GM18951 (cell line): ENCODE measurements around the gene CMIP.

ENCODE experiments used
- POLR2A ChIP-seq: IDR thresholded peaks from 4 replicates; pipeline ENCODE4 v1.6.1; 2011; ENCODE audit warnings: mild to moderate bottlenecking; ENCODE audit not compliant: insufficient read length, insufficient read depth; ENCODE audit errors: extremely low read depth
- in situ Hi-C: fragments of 300-500 bp; cut with MboI; formaldehyde crosslinking; loops from one replicate; pipeline ENCODE4 v1.12.0; 2022; ENCODE audit warnings: low sequenced_read_pairs, mixed read lengths, inconsistent platforms; ENCODE audit not compliant: unreplicated experiment

Gene CMIP

DNA sequence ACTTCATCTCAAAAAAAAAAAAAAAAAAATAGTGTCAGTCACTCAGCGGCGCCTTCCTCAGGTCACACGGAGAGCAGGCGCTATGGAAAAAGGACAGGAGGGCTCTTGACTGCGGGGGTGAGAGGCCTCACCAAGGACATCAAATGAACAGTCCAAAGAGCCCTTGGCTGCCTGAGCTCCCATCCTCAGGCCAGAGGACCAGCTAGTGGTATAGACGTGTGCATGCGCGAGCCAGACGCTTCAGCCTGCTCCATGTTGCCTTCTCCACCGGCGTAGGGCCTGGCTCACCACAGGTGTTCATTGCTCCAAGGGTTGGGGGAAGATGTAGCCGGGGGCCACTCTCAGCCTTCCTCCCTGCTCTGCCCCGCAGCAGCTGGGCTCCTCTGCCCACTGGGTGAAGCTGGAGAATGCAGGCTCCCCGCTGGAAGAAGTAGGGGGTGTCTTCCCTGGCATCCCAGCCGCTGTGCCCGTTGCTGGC, 268.7 kb downstream of the CMIP start:
- in situ Hi-C loops = no loop called here
- TF ChIP-seq POLR2A = no peak

DNA sequence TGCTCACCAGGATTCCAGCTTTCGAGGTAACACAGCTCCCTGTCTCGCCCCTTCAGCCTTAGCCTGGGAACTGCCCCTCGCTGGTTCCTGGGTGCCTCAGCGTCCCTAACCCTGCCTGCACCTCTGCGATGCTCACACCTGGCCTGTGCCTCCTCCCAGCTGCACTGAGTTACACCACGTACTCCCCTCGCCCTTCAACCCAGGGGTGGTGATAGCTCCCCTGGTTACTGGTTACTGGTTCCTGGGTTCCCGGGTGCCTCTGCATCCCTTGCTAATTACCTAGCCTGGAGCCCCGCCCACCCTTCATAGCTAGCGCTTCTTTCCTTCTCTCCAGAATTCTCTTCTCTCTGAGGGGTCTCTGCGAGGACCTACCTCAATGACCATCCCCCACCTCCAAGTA, 269.2 kb downstream of the CMIP start:
- TF ChIP-seq POLR2A = no peak
- in situ Hi-C loops = no loop called here

DNA sequence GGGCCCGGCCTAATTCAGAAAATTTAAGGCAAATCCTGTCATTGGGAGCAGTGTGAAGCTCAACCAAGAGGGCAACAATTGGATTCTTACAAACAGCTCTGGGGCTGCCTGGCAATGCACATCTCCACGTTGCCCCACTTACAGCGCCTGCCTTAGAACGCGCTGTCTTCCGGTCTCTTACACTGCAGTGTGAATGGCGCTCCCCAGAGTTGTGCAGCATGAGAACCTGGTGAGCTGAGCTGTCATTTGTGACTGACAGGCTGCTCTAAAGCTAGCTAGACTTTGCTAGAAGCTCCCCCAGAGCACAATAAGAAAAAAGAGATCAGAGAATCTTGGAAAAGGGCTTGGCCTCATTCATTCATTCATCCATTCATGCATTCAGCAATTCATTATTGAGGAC, 270.0 kb downstream of the CMIP start:
- in situ Hi-C loops = no loop called here

DNA sequence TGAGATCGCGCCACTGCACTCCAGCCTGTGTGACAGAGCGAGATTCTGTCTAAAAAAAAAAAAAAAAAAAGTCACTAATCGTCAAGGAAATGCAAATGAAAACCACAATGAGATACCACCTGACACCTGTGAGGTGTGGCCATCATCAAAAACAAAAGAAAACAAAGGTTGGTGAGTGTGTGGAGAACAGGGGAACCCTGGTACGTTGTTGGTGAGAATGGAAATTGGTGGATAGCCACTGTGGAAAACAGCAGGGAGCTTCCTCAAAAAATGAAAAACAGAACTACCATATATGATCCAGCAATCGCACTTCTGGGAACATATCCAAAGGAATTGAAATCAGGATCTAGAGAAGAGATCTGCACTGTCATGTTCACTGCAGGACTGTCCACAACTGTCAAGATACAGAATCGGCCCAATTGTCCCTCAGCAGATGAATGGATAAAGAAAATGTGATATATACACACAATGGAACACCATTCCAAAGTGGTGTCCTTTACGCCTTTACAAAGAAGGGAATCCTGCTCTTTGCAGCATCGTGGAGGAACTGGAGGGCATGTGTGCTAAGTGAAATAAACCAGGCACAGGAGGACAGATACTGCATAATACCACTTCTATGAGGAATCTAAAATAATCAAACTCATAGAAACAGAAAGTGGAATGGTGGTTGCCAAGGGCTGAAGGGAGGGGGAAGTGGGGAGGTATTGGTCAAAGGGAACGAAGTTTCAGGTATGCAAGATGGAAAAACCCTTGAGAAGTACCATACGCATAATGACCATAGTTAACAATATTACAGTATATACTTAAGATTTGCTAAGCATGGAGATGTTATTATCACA, 271.0 kb downstream of the CMIP start:
- TF ChIP-seq POLR2A = no peak
- in situ Hi-C loops = no loop called here

More for the DNA sequence above, 270.0 kb downstream of the CMIP start:
- no peak for TF ChIP-seq POLR2A

DNA sequence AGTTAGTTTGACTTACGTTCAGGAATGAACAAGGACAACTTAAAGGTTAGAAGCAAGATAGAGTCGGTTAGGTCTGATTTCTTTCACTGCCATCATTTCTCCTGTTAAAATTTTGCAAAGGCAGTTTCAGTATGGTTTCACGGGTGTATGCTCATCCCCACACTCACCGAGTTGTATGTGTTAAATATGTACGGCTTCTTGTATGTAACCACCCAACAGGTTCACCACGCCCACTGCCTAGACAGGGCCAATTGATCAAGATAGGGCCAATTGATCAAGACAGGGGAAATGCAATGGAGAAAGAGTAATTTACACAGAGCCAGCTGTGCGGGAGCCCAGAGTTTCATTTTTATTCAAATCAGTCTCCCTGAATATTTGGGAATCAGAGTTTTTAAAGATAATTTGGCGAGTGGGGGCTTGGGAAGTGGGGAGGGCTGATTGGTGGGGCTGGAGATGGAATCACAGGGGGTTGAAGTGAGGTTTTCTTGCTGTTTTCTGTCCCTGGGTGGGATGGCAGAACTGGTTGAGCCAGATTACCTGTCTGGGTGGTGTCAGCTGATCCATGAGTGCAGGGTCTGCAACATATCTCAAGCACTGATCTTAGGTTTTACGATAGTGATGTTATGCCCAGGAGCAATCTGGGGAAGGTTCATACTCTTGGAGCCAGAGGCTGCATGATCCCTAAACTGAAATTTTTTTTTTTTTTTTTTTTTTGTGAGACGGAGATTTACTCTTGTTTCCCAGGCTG, 272.0 kb downstream of the CMIP start:
- TF ChIP-seq POLR2A = no peak
- in situ Hi-C loops = no loop called here

DNA sequence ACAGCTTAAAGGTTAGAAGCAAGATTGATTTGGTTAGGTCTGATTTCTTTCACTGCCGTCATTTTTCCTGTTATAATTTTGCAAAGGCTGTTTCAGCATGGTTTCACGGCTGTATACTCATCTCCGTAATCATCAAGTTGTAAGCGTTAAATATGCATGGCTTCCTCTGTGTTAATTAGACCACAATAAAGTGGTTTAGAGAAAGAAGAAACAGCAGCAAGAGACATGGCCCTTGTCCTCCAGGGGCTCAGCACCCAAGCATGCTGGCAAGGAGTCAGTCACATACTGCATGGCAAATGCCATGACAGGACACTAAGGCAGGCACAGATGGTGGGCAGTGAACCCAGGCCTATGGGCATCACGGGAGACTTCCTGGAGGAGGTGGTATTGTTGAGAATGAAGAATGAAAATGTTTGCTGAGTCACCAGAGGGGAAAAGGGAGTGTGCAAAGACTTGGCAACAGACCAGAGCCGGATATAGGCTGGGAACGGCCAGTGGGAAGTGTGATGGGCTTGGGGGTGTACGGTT, 273.1 kb downstream of the CMIP start:
- no peak for TF ChIP-seq POLR2A
- in situ Hi-C loops = no loop called here

DNA sequence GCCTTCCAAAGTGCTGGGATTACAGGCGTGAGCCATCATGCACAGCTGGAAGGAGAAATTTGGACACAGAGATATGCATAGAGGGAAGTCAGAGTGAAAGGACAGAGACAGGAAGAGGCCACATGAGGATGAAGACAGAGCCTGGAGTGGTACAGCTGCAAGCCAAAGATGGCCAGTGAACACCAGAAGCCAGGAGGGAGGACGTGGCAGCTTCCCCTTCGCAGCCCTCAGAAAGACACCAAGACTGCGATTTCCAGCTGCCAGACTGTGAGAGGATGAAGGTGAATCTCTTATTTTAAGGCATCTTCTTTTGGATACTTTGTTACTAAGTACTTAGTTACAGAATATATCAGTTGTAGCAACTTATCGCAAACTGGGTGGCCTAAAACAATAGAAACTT, 274.0 kb downstream of the CMIP start:
- no peak for TF ChIP-seq POLR2A
- in situ Hi-C loops = no loop called here

DNA sequence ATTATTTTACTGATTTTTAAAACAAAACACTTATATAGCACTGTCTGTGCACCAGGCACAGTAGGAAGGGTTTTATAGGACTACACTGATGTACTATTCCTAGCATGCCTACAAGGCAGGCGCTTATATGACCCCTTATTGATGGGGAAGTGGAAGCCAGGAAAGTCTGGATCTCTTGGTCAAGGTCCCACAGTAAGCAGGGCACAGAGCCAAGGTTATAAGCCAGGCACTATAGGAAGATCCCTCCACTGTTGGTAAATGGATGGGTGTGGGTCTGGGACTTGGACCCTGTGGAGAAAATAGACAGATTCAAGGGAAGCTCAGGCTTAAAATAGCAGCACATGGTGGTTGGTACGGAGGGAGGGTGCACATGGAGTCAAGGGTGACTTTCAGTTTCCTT, 275.4 kb downstream of the CMIP start:
- in situ Hi-C loops = loop anchor here (10.0 kb wide), 3 partner anchors 95 to 355 kb away; no protein-coding TSS in a partner anchor
- TF ChIP-seq POLR2A = no peak

DNA sequence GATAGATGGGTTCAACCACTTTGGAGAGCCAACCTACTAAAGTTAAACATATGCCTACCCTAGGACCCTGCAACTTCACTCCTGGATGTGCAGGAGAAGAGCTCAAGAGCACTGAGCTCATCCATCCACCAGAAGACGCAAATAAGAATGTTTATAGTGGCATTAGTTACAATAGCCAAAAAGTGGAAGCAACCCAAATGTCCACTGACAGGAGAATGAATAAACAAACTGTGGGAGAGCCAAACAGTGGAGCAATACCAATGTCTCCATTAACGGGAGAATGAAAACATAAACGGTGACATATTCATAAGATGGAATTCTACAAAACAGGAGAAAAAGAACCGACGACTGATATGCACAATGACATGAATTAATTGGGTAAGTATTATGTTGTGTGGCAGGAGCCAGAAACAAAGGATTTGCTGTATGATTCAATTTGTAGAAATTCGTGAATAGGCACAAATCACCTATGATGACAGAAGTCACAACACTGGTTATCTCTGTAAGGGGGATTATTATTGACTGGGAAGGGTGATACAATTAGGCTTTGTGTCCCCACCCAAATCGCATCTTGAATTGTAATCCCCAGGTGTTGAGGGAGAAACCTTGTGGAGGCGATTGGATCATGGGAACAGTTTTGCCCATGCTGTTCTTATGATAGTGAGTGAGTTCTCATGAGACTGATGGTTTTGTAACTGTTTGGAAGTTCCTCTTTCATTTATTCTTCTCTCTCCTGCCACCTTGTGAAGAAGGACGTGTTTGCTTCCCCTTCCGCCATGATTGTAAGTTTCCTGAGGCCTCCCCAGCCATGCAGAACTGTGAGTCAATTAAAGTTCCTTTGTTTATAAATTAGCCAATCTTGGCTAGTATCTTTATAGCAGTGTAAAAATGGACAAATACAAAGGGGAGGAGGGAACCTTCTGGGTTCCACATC, 276.6 kb downstream of the CMIP start:
- no peak for TF ChIP-seq POLR2A
- in situ Hi-C loops = loop anchor here (10.0 kb wide), 3 partner anchors 96 to 356 kb away; no protein-coding TSS in a partner anchor

DNA sequence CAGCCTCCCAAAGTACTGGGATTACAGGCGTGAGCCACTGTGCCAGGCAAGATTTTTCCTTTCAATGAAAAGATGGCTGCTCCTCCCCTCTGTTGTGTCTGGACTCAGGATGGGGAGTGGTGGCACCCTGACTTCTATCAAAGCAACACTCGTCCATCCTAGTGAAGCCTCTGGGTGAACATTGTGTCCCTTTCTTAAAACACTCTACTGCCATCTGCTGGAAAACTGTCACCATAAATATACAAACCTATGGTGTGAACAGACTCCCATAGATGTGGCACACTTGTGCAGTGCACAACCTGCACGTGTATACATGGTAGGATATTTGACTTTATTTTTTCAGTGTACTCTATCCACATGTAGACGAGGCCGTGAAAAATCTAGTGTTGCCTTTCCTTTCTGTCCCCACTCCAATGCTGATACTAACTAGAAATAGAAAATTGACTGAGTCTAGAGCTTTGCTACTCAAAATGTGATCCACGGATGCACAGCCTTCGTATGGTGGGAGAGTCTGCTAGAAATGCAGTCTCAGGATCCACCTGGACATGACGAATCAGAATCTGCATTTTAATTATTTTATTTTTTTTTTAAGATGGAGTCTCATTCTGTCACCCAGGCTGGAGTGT, 278.6 kb downstream of the CMIP start:
- TF ChIP-seq POLR2A = no peak
- in situ Hi-C loops = loop anchor here (10.0 kb wide), 3 partner anchors 98 to 358 kb away; no protein-coding TSS in a partner anchor

DNA sequence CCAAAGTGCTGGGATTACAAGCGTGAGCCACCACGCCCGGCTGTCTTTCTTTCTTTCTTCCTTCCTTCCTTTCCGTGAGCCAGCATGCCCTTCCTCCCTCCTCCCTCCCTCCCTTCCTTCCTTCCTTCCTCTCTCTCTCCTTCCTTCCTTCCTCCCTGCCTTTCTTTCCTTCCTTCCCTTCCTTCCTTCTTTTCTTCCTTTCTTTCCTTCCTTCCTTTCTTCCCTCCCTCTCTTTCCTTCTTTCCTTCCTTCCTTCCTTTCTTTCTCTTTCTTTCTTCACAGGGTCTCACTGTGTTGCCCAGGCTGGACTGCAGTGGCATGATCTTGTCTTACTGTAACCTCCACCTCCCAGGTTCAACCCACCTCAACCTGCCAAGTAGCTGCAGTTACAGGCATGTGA, 283.8 kb downstream of the CMIP start:
- TF ChIP-seq POLR2A = no peak
- in situ Hi-C loops = loop anchor here (10.0 to 25.0 kb wide), 4 partner anchors 104 to 691 kb away; partner anchors contain the start of gene ATMIN

DNA sequence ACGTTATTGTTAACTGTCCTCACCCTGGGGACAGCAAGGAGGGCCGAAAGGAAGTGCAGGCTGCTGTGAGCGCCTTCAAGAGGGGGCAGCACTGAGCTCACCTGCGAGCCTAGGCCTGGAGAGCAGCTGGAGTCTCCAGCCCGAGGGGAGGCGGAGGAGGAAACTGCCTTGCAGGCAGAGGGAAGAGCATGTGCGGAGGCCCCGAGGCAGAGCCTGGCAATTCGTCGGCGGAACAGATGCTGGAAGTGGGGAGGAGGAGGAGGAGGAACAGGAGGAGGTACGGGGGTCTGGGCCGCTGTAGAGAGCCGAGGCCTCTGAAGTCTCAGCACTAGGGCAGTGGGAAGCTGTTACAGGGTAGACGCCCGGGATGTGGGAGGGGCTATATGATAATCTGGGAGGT, 284.8 kb downstream of the CMIP start:
- in situ Hi-C loops = loop anchor here (10.0 to 25.0 kb wide), 4 partner anchors 105 to 692 kb away; partner anchors contain the start of gene ATMIN
- no peak for TF ChIP-seq POLR2A
